GM23248 (cell line): ENCODE measurements around the gene PGPEP1.

Experiments used
- EZH2 ChIP-seq: fragments of 200-600 bp; sonication (generic); IDR thresholded peaks from 2 replicates; pipeline ENCODE4 v1.6.1; 2018; ENCODE audit warnings: antibody characterized with exemption, mild to moderate bottlenecking; ENCODE audit not compliant: insufficient read depth, poor library complexity, severe bottlenecking
- EZH2phosphoT487 ChIP-seq: fragments of 200-600 bp; sonication (generic); IDR thresholded peaks from 2 replicates; pipeline ENCODE4 v1.6.1; 2018; ENCODE audit warnings: antibody characterized with exemption, moderate library complexity, mild to moderate bottlenecking, low read depth; ENCODE audit not compliant: insufficient read depth

DNA sequence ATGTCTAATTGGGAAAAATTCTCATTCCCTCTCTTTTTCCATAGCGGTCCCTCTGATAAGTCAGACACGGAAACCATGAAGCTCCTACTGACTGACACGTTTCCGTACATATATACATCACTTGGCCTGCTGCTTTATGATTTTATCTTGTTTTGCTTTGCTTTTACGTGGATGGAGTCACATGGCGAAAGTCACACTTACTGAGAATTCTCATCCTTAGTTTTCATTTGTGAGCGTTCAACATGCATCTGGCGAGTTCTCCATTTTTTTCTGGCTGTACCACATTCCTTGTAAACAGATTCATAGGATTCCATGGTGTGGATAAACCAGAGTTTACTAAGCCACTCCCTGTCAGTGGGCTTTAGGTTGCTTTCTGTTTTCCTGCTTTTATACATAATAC is 21.2 kb downstream of the PGPEP1 start:
- TF ChIP-seq EZH2phosphoT487 (no peak), EZH2 (no peak)
